ENCODE data around the gene CDK2.

- TF ChIP-seq CTCF (IDR thresholded peaks at IDR 0.05; ENCODE audit: borderline replicate concordance, extremely low read depth, low read length, poor library complexity, severe bottlenecking), result no peak
- no peak for TF ChIP-seq EZH2 (IDR thresholded peaks at IDR 0.05; ENCODE audit: borderline replicate concordance, low read depth, low read length, severe bottlenecking)
These were observed 5.4 kb downstream of the CDK2 start for GRCh38 chr12:55972042-55972441.

Measured in DND-41 (cell line).